ENCODE measurements around the gene RABGGTA.
"Not testable (repeated sequence)": the region's sequence is repeated elsewhere in the genome, so short reads cannot be mapped to it uniquely, and the experiment has no call there.

Gene RABGGTA

DNA sequence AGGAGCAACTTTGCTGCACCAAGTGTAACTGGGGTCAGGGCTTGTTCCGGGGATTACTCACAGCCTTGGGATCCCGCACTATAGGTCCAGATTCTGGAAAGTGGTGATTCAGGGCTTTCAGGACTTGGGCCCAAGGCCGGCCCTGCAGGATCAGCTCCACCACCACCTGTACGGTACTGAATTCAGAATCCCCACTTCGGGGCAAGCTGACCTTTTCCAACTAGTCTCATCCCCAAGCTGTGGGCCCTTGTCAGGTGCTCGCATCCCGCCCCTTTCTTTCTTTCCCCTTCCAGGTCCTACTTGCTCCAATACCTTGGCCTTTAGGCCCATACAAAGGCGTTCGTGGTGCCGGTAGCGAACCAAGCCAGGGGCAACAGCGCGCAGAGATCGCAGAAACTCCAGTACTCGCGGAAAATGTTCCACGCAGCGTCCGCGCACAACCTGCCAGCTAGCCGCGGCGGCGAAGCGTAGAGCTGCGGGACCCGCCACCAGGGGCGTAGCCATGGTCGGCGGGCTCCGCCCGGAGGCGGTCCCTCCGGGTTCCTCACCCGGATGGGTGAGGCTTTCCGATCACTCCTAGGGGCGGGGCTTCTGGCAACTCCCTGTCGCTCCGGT, 29.5 kb downstream of the RABGGTA start:
- DNase-seq (ENCODE audit: low read depth in 2 of 2): peak; percentile 87 to 92

DNA sequence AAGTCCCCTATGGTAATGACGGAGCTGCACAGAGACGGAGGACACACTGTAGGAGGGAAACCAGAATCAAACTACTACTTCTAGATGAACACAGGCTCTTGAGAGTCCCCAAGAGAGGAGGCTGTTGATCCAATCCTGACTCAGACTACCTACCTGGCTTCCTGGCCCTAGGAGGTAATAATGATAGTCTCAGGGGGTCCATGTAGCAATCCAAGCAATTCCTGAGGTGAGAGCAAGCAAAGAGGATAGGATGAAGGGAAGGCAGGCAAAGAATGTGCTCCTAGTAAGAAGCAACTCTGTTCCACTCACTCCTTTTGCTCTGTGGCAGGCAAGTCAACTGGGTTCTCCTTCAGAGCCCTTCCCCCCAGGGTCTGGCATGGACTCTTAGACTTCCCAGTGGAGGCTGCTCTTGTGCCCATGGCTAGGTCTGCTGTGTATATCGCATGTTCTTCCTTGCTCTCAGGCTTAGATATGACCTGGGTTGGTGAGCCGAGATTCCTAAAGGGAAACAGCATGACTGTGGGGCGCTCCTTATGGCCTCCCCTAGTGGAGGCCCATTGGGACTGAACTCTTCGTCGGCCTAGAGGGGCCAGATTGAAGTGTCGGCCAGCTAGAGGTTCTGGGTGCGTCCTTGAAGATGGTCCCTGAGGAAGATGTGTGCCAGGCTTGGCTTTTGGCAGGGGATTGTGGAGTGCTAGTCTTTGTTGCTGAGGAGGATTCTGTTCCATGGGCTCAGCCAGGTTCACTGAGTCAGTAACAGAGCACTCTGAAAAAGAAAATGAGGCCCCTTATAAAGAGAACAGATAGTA, 31.1 kb downstream of the RABGGTA start:
- no peak for DNase-seq (ENCODE audit: low read depth in 2 of 2)

DNA sequence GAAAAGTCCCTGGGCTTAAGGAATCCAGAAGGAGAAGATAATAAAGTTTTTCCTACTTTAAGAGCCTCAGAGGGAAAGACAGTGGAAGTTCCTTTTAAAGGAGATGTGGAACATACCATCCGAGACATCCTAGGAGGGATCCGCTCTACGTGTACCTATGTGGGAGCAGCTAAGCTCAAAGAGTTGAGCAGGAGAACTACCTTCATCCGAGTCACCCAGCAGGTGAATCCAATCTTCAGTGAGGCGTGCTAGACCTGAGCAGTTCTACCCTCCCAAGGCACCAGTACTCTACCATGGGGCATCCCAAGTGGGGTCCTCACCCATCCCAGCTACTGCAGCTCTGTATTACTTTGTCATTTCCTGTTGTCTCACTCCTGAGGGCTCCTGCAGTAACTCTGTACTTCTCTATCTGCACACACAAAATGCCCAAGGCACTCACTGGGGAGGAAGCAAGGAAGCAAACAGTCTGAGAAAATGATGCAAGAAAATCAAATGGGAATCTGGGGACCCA, 32.8 kb downstream of the RABGGTA start:
- DNase-seq (ENCODE audit: low read depth in 2 of 2): no peak

DNA sequence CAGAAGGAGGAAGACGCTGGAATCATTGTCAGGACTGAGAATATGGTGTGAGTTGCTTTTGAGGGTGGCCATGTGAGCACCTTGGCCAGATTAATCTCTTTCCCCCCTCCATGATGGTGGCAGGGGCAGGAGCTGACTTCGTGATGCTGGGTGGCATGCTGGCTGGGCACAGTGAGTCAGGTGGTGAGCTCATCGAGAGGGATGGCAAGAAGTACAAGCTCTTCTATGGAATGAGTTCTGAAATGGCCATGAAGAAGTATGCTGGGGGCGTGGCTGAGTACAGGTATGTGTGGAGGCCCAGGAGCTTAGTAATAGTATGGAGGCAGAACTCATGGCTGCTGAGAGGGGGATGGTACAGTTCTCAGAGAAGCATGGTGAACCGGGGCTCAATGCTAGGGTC, 33.3 kb downstream of the RABGGTA start:
- DNase-seq (ENCODE audit: low read depth in 2 of 2): no peak

DNA sequence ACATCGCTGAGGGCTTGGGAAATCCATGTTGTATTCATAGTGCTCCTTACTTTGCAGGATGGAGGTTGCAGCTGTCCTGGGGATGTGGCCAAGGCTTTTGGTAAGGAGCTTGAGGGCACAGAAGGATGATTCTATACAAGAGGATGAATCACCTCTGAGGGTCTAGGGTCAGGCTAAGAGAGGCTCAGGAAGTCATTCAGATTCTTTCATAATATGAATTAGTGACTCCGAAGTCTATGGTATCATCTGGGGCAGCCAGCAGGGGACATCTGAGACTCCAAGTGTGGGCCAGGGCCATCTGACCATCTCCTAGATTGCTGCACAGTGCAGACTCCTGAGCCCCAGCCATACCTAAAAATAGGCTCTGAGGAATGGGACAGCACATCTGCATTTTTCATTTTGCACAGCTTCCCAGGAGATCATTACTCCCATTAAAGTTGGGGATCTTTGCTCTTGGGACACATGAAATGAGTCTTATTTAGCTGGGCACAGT, 33.9 kb downstream of the RABGGTA start:
- no peak for DNase-seq (ENCODE audit: low read depth in 2 of 2)

DNA sequence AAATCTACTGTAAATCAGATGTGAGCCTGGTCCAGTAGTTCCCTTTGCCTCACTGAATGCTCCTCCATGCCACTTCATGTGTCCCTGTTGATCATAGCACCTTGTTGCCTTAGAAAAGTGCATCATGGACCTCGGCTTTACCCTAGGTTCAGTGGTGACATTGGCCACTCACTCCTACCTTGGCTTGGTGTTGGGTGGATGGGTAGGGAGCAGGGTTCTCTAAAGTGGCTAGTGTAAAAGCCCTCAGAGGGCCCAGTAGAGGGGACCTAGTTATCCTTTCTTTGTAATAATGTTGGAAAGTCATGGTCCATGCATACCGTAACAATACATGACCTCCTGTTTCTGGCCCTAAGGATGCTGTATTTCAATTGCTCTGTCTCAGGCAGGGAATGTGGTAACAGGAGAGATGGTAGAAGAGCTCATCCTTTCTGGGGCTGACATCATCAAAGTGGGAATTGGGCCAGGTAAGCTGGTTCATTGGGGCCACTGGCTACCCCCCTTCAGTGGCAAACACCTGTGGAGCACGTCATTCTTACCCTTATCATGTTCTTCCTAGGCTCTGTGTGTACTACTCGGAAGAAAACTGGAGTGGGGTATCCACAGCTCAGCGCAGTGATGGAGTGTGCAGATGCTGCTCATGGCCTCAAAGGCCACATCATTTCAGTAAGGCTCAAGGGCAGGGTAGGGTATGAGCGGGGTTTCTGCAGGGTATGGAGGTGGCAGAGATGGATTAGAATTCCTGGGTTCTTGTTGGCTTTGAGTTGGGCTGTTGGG, 34.5 kb downstream of the RABGGTA start:
- DNase-seq (ENCODE audit: low read depth in 2 of 2): no peak

DNA sequence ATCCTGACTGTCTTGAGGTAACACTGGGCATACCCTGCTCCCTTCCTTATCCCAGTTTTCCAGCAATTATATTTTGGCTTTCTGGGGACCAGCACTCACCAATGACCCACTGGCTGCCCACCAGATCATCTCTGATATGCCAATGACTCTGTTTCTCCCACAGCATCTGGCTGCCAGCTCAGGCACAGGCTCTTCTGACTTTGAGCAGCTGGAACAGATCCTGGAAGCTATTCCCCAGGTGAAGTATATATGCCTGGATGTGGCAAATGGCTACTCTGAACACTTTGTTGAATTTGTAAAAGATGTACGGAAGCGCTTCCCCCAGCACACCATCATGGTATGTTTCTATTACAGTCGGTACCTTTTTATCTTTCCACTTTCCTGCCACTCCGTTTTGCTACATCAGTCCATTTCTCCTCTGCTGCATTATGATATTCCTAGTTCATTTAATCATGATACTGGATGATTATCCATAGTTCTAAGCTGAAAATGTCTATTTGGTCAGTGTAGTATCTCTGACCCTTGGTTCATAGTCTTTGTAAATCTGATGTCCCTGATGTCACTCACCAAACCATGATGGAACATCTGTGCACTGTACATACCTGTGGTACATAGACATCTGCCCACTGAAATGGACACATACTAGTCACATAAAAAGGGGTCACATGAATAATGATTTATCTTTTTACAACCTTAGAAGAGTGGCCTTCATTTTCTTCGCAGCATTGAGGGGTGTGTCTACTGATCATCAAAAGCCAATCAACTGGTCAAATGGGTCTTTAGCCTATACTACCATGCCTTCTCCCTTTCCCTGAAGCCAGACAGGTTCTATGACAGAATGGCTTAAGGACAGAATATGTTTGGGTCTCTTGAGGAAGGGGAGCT, 35.4 kb downstream of the RABGGTA start:
- DNase-seq (ENCODE audit: low read depth in 2 of 2): no peak

DNA sequence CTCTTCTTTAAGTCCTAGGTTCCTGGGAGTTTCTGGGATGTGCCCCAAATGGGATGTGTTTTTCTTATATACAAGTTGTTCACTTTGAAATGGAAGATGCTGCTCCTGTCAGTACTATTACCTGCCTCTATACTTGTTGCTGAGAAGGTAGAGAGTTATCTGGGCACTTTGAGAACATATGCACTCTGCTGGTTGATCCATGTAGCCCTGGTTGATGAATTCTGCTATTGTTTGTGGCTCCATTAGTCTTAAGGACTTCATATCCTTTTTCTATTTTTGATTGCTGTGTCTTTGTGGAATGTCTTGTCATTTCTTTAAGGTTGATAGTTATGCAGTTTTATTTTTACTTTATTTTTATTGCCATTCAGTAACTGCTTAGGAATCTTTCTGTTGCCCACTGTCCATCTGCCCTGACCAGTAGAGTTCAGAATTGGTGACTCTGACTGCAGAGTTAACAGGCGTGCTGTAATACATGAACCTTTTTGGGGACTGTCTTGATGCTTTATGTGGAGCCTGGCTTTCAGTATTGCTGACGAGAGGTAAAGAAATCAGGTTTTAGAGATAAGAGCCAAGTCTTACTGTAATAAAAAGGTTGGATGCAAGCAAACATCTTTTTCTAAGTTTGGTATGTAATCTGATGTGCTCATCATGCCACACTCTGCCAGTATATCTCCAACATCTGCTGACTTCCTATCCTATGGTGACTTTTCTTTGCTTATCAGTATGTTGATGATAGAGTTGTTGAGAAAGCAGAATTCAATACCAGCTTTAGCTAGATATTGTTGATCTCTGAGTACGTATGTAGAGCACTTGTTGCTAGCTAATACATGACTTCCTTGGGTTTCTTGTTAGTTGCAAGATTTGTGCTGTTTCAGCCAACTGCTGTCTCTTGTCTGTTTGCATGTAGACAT, 37.0 kb downstream of the RABGGTA start:
- no peak for DNase-seq (ENCODE audit: low read depth in 2 of 2)

DNA sequence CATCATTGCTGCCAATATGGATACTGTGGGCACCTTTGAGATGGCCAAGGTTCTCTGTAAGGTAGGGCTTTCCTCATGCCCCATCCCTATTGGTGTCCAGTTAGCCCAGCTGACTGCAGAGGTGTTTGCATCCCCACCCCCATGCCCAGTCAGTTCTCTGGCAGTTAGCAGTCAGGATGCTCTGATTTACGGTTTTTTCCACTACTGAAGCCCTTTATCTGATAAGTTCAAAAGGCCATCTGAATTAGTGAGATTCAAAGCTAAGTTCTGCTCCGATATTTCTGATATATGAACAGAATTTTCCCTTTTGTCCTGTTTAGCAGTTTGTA, 37.9 kb downstream of the RABGGTA start:
- no peak for DNase-seq (ENCODE audit: low read depth in 2 of 2)

DNA sequence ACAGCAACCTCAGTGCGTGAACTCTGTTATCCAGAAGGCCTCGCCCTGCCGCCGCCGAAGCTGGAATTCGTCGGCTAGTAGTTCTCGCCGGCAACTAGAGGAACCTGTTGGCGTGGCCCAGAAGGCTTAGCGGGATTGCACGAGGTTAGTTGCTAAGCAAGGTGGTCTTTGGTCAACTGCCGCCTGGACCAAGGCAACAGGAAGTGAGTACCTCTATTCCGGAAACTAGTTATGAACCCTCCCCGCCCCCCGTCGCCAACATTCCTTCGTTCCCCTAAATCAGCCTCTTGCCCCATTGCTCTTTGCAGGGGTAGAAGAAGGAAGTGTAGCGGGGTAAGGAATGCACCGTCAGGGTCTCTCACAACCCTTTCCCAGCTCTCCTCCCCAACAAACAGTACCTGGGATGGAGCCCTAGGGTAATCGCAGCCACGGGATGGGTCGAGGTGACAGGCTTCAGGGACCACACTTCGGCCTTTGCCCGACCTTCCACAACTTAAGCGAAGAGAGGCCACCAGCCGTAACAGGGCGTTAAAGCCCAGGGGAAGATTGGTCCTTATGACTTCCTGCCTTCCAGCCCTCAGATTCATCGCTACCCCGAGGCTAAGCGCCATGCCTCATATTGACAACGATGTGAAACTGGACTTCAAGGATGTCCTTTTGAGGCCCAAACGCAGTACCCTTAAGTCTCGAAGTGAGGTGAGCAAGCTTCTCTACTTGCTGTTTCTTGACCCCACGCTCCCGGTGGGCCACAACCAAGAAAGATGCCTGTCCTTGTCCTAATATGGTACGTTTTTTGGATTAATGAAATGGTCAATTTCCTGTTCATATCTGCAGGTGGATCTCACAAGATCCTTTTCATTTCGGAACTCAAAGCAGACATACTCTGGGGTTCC, 38.5 kb downstream of the RABGGTA start, which contains the start of gene GMPR2:
Gene GMPR2 (plus strand): TSS at position 285 of the 893 bp plus-strand sequence. CDS start 325 bp downstream, at position 610.
- DNase-seq (ENCODE audit: low read depth in 2 of 2): no peak

DNA sequence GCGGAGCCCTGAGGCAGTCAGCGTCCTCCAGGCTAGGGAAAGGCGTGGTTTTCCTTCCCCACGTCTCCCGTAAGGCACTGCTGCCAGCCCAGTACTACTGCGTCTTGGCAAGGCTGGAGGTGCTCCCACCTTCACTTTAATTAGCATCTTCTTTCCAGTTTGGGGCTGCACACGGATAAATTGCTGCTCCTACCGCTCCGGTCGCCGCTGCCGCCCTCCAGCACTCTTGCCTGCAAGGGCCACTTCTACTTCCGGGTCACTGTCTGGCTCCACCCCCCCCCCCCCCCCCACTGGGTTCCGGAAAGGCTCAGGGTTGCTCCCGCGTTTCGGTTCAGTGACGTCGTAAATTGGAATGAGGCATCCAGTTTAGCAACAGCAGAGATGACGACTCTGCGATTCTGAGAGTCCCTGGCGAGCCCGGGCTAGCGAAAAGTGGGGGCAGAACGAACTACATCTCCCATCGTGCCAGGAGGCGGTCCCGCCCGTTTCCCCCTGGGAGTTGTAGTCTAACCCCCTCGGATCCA, 39.2 kb downstream of the RABGGTA start, which contains the start of gene NEDD8:
Gene NEDD8 (minus strand): TSS at position 247 of the 524 bp plus-strand sequence. CDS start 100 bp downstream, at position 147.
- peak; percentile 86 to 89 for DNase-seq (ENCODE audit: low read depth in 2 of 2)

DNA sequence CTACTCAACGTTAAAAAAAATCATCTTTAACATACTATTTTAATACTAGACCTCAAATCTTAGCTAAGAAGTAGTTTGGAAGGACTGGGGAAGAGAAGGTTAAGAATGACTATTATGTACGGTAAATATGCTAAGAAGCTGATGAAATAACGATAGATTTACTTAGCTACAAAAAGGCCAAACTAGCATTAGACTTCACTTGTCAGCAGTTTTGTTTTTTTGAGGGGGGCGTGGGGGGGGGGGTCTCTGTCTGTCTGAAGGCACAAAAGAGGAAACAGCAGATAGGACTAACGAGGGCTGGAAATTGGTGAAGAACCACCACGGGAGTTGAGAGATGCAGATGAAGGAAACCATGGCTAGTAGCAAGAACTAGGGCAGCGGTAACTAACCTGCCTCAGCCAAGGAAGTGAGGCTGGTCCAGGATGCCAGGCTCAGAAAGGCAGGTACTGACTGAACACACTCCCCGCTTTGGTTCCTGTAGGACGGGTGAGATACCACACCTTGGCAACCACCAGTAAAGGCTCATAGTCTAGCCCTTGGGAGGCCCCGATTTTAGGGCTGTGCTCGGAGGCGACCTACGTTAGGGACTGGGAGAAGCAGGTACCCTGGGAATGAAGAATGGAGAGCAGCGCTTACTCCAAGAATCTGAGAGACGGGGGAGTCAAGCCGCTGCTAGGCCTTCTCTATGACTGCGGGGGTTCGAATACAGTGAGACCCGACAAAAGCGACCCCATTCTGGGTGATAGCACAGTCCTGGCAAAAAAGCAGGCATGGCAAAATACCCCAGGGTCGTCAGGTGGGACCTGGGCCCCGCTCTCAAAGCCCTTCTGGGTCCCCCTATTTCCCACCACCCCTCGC, 39.9 kb downstream of the RABGGTA start:
- no peak for DNase-seq (ENCODE audit: low read depth in 2 of 2)

DNA sequence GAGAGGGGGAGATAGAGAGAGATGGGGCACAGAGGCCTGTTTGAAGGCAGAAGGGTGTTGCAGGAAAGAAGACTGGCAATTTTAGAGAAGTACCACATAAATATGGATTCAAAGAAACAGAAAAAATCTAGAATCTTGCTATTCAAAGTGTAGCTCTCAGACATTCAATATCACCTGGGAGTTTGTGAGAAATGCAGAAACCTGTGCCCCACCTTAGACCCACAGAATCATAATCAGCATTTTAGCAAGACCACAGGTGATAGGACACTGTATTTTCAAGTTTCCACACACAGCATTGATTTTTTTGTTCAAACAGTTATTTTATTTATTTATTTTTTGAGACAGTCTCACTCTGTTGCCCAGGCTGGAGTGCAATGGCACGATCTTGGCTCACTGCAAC, 42.5 kb downstream of the RABGGTA start:
- DNase-seq (ENCODE audit: low read depth in 2 of 2): no peak

DNA sequence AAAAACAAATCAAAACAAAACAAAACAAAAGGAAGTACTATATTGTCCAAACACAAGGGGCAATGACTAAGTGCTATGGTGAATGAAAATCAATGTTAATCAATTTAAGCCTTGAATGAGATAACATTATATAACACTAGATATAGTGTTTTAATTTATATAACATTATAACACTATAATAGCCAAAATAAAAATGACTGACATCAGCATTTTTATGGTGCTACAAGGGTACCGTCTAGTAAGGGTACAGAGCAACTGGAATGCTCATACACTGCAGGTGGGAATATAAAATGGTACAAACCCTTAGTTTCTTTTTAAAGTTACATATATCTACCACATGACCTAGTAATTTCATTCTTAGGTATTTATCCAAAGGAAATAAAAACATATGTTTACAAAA, 44.9 kb downstream of the RABGGTA start:
- DNase-seq (ENCODE audit: low read depth in 2 of 2): no peak

DNA sequence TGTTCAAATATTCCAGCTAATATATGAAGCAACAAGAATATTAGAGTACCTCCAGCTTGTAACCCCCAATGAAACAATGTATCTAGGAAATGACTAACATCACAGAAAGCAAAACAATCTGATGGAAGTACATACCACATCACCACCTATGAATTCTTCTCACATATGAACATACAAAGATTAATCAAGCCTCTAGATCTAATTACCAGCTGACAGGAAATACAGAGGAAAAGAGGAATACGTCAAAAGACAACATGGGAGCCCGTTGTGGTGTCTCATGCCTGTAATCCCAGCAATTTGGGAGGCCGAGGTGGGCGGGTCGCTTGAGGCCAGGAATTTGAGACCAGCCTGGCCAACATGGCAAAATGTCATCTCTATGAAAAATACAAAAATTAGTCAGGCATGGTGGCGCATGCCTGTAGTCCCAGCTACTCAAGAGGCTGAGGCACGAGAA, 46.8 kb downstream of the RABGGTA start:
- DNase-seq (ENCODE audit: low read depth in 2 of 2): no peak

DNA sequence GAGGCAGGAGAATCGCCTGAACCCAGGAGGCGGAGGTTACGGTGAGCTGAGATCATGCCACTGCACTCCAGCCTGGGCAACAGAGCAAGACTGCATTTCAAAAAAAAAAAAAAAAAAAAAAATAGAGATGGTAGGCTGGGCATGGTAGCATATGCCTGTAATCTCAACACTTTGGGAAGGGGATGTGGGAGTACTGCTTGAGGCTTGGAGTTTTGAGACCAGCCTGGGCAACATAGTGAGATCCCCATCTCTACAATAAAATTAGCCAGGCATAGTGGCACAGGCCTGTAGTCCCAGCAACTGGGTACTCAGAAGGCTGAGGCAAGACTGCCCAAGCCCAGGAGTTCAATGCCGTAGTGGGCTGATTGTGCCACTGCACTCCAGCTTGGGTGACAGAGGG, 48.4 kb downstream of the RABGGTA start:
- not testable (repeated sequence) for DNase-seq (ENCODE audit: low read depth in 2 of 2)

DNA sequence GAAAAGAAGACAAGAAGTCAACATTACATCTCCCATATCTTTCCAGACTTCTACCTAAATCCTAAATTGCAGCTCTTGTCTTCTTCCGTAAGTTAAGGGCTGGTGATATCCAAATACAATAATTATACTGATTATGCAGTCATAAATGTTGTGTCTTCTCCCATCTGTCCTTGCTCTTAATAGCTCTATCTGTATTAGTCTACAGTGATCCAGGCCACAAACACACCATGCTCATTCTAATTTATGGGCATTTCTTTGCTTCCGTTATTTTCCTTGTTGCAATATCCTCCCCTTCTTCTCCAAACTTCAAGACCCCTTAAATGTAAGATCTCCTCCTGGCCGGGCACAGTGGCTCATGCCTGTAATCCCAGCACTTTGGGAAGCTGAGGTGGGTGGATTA, 51.9 kb downstream of the RABGGTA start:
- DNase-seq (ENCODE audit: low read depth in 2 of 2): no peak

DNA sequence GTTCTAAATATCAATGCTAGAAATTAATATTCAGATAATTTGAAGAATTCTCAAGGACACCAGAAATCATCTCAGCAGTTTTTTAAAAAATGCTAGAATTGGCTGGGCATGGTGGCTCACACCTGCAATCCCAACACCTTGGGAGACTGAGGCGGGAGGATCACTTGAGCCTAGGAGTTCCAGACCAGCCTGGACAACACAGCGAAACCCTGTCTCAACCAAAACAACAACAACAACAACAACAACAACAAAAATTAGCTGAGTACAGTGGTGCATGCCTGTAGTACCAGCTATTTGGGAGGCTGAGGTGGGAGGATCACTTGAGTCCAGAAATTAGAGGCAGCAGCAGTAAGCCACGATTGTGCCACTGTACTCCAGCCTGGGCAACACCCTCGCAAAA, 52.3 kb downstream of the RABGGTA start:
- no peak for DNase-seq (ENCODE audit: low read depth in 2 of 2)

Measured in stimulated activated CD4-positive, alpha-beta T cell treated with anti-CD3 and anti-CD28 coated beads, Interleukin-12 subunit alpha, Interleukin-12 subunit beta, amount 100 ng/mL, for 24 hours (primary cell).